Fibroblast of villous mesenchyme (primary cell): ENCODE data around the gene EDAR. TPM values are rescaled to one million over a fixed set of nuclear protein-coding genes. Genes with fewer than 3 reads are reported as not detected.

Experiments
- DNase-seq: peaks from one replicate; pipeline ENCODE4 v3.0.0-alpha.2; 2010; ENCODE audit warnings: low read depth
- H3K4me3 ChIP-seq: 2 replicates; pipeline ENCODE4 v1.5.1; 2011; ENCODE audit warnings: low read depth, mild to moderate bottlenecking, low read length
- total RNA-seq: library from RNA; depleted of rRNA; stranded (reverse); fragments of >200 nt; gene quantifications from 2 replicates; pipeline ENCODE4 v1.2.3, GENCODE V29; 2012
- TF ChIP-seq, protein P1 (sequence below): IDR thresholded peaks from 2 replicates; pipeline ENCODE4 v1.5.1; 2012; ENCODE audit warnings: low read depth, mild to moderate bottlenecking, low read length; ENCODE audit not compliant: insufficient read depth

Gene EDAR
- total RNA-seq, 1 donor, result not detected

DNA sequence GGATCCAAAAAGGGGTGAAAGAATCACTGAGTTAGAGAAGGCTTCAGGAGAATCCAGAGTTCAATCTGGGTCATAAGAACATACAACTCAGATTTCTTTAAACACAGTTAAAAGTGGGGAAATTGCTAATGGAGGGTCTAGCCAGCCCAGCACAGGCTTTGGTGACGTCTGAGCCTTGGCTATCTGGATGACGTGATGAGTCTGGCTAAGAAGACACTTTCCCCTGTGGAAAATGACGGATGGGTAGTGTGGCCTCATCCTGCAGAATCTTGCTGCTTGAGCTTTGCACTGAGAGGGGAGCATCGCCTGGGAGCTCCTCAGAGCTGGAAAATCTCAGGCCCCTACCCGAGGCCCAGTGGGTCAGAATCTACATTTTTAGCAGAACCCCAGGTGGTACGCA, 19.2 kb downstream of the EDAR start:
- no peak for DNase-seq
- TF ChIP-seq, protein P1, sequence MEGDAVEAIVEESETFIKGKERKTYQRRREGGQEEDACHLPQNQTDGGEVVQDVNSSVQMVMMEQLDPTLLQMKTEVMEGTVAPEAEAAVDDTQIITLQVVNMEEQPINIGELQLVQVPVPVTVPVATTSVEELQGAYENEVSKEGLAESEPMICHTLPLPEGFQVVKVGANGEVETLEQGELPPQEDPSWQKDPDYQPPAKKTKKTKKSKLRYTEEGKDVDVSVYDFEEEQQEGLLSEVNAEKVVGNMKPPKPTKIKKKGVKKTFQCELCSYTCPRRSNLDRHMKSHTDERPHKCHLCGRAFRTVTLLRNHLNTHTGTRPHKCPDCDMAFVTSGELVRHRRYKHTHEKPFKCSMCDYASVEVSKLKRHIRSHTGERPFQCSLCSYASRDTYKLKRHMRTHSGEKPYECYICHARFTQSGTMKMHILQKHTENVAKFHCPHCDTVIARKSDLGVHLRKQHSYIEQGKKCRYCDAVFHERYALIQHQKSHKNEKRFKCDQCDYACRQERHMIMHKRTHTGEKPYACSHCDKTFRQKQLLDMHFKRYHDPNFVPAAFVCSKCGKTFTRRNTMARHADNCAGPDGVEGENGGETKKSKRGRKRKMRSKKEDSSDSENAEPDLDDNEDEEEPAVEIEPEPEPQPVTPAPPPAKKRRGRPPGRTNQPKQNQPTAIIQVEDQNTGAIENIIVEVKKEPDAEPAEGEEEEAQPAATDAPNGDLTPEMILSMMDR, result no peak
- no peak overlapping the region for H3K4me3 ChIP-seq

DNA sequence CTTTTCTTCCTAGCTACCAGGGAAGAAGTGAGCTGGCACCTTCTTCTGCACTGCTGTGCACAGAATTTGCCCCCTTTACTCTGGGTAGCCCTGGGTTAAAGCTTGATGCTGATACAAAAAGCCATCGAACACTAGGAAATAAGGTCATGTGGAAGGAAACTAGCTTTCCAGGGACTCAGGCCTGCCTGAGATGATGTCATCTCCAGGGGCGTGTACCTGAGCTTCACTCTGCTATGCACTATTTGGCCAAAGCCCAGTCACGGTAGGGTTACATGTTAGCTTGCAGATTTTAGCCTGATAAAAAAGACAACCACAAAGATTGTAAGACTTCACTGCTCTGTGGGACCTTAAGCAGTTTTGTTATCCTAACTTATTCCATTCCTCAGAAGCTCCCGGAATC, 20.4 kb downstream of the EDAR start:
- DNase-seq, result no peak
- TF ChIP-seq, protein P1, result no peak
- H3K4me3 ChIP-seq, result no peak overlapping the region

DNA sequence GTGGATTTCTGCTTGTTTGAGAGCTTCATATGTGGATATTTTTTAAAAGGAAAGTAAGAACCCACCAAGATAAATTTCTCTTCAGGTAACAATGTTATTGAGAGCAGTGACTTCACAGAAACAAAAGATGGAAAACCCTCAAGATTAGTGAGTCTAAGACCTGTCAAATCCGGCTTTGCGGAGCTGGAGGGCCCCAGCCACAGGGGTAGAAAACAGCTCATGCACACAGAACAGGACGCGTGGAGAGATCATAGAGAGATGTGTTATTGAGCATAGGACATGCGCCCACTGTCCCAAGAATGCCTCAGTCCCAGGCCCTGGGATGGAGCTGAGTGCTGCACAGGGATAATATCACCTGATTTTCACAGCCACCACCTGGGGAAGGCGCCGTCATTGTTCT, 21.3 kb downstream of the EDAR start:
- no peak for DNase-seq
- TF ChIP-seq, protein P1, result no peak

DNA sequence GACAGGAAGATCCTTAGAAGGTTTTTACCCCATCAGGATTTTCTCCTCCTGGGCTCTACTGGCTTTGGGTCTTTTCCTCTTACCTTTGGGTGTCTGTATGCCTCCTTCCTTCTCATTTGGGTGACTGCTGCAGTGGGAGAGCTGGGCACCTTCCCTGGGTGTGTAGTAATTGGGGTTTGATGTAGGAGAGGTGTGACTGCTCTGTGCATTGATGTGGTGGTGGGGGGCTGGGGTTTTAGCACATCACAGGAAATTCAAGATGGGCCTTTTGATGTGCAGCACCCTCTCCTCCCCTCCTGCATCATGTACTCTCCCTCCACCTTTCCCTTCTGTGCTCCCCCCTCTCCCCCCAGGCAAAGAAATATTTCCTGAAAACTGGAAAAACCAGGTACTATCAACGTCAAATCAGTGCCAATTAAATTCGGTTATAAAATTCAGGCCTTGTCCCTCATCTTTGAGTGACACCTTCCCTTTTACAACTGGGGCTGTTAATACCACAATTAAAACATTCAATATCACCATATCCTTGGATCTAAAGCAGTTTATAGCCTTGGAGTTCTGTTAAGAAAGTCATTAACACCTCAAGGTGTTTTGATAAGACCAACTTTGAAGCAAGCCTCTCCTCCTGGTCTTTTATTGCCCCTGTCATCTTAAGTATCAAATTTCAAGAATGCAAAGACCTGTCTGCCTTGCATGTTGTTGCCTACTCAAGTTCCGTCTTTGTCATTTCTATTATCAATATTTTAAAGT, 23.3 kb downstream of the EDAR start:
- TF ChIP-seq, protein P1, result no peak
- no peak overlapping the region for H3K4me3 ChIP-seq
- DNase-seq, result no peak

More for the DNA sequence above, 21.3 kb downstream of the EDAR start:
- no peak overlapping the region for H3K4me3 ChIP-seq

DNA sequence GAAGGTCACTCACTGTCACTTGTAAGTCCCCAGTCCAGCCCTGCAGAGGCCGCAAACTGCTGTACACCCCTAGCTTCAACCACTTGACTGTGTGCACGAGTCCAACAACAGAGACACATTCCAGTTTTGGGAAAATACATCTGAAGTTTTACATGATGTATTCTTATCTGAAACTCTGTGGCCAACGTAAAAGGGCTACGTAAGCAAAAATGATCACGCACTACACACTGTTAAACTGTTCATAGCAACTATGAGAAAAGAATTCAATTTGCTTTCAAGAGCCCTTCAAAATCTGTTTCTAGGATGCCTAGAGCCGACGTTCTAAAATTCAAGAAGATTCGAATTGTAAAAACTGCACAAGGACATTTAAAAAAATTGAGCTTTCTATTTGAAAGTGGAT, 26.0 kb downstream of the EDAR start:
- TF ChIP-seq, protein P1, result no peak

DNA sequence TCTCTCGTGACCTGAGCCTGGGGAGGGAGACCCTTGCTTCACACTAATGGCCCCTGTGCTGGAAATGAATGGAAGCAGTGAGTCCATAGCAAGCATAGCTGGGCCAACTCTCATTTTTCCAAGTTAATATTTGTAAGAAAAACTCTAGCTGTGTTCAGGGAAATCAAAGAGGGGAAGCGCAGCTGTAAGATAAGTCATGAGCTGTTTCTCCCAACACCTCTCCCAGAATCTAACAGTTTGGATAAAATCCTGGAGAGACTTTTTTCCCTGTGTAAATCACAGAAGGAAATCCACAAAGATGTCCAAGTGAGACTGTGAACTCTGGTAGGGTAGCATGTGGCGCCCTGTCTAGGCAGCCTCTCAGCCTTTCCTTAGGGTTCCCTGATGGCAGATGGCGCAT, 27.2 kb downstream of the EDAR start:
- DNase-seq, result no peak
- H3K4me3 ChIP-seq, result no peak overlapping the region
- TF ChIP-seq, protein P1, result no peak

More for the DNA sequence above, 26.0 kb downstream of the EDAR start:
- DNase-seq, result no peak
- no peak overlapping the region for H3K4me3 ChIP-seq

DNA sequence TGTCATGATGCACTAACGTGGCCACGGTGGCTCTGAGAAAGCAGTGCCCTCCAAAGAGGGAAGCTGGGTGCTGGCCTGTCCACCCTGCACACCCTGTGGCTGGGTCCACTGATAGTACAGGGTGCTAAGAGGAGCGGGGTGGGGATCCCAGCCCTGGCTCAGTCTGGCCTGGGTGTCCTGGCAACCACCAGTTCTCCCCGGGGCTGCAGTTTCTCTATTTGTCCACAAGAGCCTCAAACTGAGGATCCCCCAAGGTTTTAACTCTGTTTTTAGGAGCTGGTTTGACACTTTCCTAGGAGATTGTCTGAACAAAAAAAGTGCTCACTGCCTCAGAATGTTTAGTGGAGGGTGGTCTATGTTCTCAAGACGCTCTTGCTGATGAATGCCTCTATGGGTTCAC, 29.0 kb downstream of the EDAR start:
- TF ChIP-seq, protein P1, result peak; percentile 35
- DNase-seq, result no peak
- H3K4me3 ChIP-seq, result no peak overlapping the region
